Measurements from ENCODE around the gene ABAT. TPM values are rescaled to one million over a fixed set of nuclear protein-coding genes. Genes with fewer than 3 reads are reported as not detected.

The ABAT gene
- total RNA-seq, 2 experiments from 2014 or later = 4.1 to 4.4 TPM

- no peak overlapping the region for H3K27ac ChIP-seq (ENCODE audit: low read depth in 1 of 2, low read length in 2 of 2)
- no peak for DNase-seq
- H3K4me3 Mint-ChIP-seq = no peak overlapping the region
- TF ChIP-seq, protein P1, sequence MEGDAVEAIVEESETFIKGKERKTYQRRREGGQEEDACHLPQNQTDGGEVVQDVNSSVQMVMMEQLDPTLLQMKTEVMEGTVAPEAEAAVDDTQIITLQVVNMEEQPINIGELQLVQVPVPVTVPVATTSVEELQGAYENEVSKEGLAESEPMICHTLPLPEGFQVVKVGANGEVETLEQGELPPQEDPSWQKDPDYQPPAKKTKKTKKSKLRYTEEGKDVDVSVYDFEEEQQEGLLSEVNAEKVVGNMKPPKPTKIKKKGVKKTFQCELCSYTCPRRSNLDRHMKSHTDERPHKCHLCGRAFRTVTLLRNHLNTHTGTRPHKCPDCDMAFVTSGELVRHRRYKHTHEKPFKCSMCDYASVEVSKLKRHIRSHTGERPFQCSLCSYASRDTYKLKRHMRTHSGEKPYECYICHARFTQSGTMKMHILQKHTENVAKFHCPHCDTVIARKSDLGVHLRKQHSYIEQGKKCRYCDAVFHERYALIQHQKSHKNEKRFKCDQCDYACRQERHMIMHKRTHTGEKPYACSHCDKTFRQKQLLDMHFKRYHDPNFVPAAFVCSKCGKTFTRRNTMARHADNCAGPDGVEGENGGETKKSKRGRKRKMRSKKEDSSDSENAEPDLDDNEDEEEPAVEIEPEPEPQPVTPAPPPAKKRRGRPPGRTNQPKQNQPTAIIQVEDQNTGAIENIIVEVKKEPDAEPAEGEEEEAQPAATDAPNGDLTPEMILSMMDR (IDR thresholded peaks at IDR 0.05) = no peak
- H3K4me1 Mint-ChIP-seq (ENCODE audit: low read depth) = no peaks in the 10 kb centered on the region
- intact Hi-C loops (cut with DNase I, micrococcal nuclease) = no loop called here
- no peaks in the 10 kb centered on the region for H3K4me1 ChIP-seq (ENCODE audit: insufficient read depth, low read length)
- ChIA-PET POLR2A (no interaction called here), CTCF (no interaction called here)
- peaks cover 28% of the 10 kb centered on the region for H3K36me3 ChIP-seq (ENCODE audit: insufficient read depth, low read length)
- H3K4me3 ChIP-seq (ENCODE audit: low read length) = no peak overlapping the region
- no peak for ATAC-seq (ENCODE audit: poor library complexity)
- H3K36me3 Mint-ChIP-seq (ENCODE audit: low read depth) = peaks cover 50% of the 10 kb centered on the region
- H3K9me3 Mint-ChIP-seq = no peaks in the 10 kb centered on the region
- peaks cover 0 to 11% of the 10 kb centered on the region in 2 experiments for H3K9me3 ChIP-seq (ENCODE audit: control insufficient read depth in 1 of 2, insufficient read depth in 1 of 2, low read length in 2 of 2)
- no peaks in the 10 kb centered on the region for H3K27me3 ChIP-seq (ENCODE audit: control insufficient read depth in 1 of 2, insufficient read depth in 2 of 2, low read length in 2 of 2)
- H3K27me3 Mint-ChIP-seq = no peaks in the 10 kb centered on the region
- no peak overlapping the region for H3K27ac Mint-ChIP-seq
Measured at GRCh38 chr16:8777217-8777616, 102.8 kb downstream of the ABAT start.

DNA sequence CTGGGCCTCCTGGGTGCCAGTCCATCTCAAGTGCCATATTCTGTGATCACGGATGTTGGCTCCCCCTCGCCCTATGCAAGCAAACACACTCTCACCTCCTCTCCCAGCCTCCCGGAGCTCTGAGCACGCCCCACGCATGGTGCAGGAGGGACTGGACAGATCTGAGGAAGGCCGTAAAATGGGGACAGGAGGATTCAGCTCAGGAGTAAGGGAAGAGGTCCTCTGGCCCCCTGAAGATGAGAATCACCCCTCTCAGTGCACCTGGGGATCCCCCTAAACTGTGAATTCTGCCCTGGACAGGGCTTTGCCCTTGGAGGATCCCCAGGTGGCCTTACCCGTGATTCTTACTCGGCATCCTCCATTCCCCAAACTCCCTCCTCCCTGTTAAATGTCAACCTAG lies 107.4 kb downstream of the ABAT start:
- Histone ChIP-seq H3K4me1 (ENCODE audit: insufficient read depth, low read length) (no peaks in the 10 kb centered on the region), H3K27me3 (ENCODE audit: control insufficient read depth in 1 of 2, insufficient read depth in 2 of 2, low read length in 2 of 2) (no peaks in the 10 kb centered on the region), H3K9me3 (ENCODE audit: control insufficient read depth in 1 of 2, insufficient read depth in 1 of 2, low read length in 2 of 2) (peaks cover 0 to 5% of the 10 kb centered on the region in 2 experiments), H3K27ac (ENCODE audit: low read depth in 1 of 2, low read length in 2 of 2) (no peak overlapping the region), H3K4me3 (ENCODE audit: low read length) (no peak overlapping the region), H3K36me3 (ENCODE audit: insufficient read depth, low read length) (peaks cover 19% of the 10 kb centered on the region)
- Mint-ChIP-seq H3K9me3 (no peaks in the 10 kb centered on the region), H3K27me3 (no peaks in the 10 kb centered on the region), H3K36me3 (ENCODE audit: low read depth) (peaks cover 15% of the 10 kb centered on the region), H3K27ac (no peak overlapping the region), H3K4me3 (no peak overlapping the region), H3K4me1 (ENCODE audit: low read depth) (no peaks in the 10 kb centered on the region)
- TF ChIP-seq, protein P1 (IDR thresholded peaks at IDR 0.05) = no peak
- ChIA-PET CTCF (no interaction called here), POLR2A (no interaction called here)
- DNase-seq (no peak), ATAC-seq (ENCODE audit: poor library complexity) (no peak)
- intact Hi-C loops (cut with DNase I, micrococcal nuclease) = no loop called here

- Histone ChIP-seq H3K4me1 (ENCODE audit: insufficient read depth, low read length) (no peaks in the 10 kb centered on the region), H3K9me3 (ENCODE audit: control insufficient read depth in 1 of 2, insufficient read depth in 1 of 2, low read length in 2 of 2) (no peaks in the 10 kb centered on the region), H3K4me3 (ENCODE audit: low read length) (no peak overlapping the region), H3K36me3 (ENCODE audit: insufficient read depth, low read length) (peaks cover 12% of the 10 kb centered on the region), H3K27me3 (ENCODE audit: control insufficient read depth in 1 of 2, insufficient read depth in 2 of 2, low read length in 2 of 2) (no peaks in the 10 kb centered on the region), H3K27ac (ENCODE audit: low read depth in 1 of 2, low read length in 2 of 2) (no peak overlapping the region)
- DNase-seq (no peak), ATAC-seq (ENCODE audit: poor library complexity) (no peak)
- Mint-ChIP-seq H3K27me3 (no peaks in the 10 kb centered on the region), H3K36me3 (ENCODE audit: low read depth) (peaks cover 7% of the 10 kb centered on the region), H3K27ac (no peak overlapping the region), H3K4me3 (no peak overlapping the region), H3K4me1 (ENCODE audit: low read depth) (no peaks in the 10 kb centered on the region), H3K9me3 (no peaks in the 10 kb centered on the region)
- ChIA-PET CTCF (interaction anchor here (0.6 kb wide), 1 partner anchor 243 kb away, joined by 3 read pairs; no protein-coding TSS in a partner anchor), POLR2A (no interaction called here)
- TF ChIP-seq, protein P1 (IDR thresholded peaks at IDR 0.05) = no peak
- intact Hi-C loops (cut with DNase I, micrococcal nuclease) = no loop called here
Measured at GRCh38 chr16:8782673-8783072, 108.3 kb downstream of the ABAT start.
